Suprapubic skin (tissue), 4 donors: ENCODE measurements around the gene SLC23A3. TPM values are rescaled to one million over a fixed set of nuclear protein-coding genes. Genes with fewer than 3 reads are reported as not detected.

ENCODE experiments used
- DNase-seq, 2 donors: peaks; one replicate each; pipeline ENCODE4 v3.0.0-alpha.2; 2019; ENCODE audit warnings: low spot score in 2 of 2
- H3K27ac ChIP-seq: fragments of 200-600 bp; sonication (generic); one replicate; pipeline ENCODE4 v1.5.1; 2019
- H3K27me3 ChIP-seq: fragments of 200-600 bp; sonication (generic); one replicate; pipeline ENCODE4 v1.5.1; 2019
- H3K36me3 ChIP-seq: fragments of 200-600 bp; sonication (generic); one replicate; pipeline ENCODE4 v1.5.1; 2019
- H3K4me1 ChIP-seq: fragments of 200-600 bp; sonication (generic); one replicate; pipeline ENCODE4 v1.5.1; 2019
- H3K4me3 ChIP-seq: fragments of 200-600 bp; sonication (generic); one replicate; pipeline ENCODE4 v1.5.1; 2019; ENCODE audit warnings: mild to moderate bottlenecking
- H3K9me3 ChIP-seq: fragments of 200-600 bp; sonication (generic); one replicate; pipeline ENCODE4 v1.5.1; 2019
- CTCF ChIP-seq, 2 donors: fragments of 200-600 bp in 1 of 2; fragments of 450-650 bp in 1 of 2; sonication (generic) in 1 of 2; IDR thresholded peaks; one replicate each; pipeline ENCODE4 v1.5.1; 2016 to 2019; ENCODE audit warnings: antibody characterized with exemption in 2 of 2, mild to moderate bottlenecking in 1 of 2, moderate library complexity in 1 of 2
- EP300 ChIP-seq: sonication (generic); formaldehyde crosslinking; IDR thresholded peaks from one replicate; pipeline ENCODE4 v1.6.1; 2017; ENCODE audit warnings: antibody characterized with exemption
- POLR2A ChIP-seq, 2 donors: fragments of 450-650 bp; IDR thresholded peaks; one replicate each; pipeline ENCODE4 v1.6.1; 2017; ENCODE audit warnings: antibody characterized with exemption in 2 of 2, mild to moderate bottlenecking in 2 of 2, moderate library complexity in 2 of 2
- POLR2AphosphoS5 ChIP-seq, 3 donors: sonication (generic); formaldehyde crosslinking; IDR thresholded peaks; one replicate each; pipeline ENCODE4 v1.6.1; 2017; ENCODE audit warnings: antibody characterized with exemption in 3 of 3
- WGBS: methylation state at CpG from one replicate; pipeline ENCODE4 v1.1.5; 2018; 5-methylcytosine and 5-hydroxymethylcytosine counted together
- total RNA-seq, 4 donors: library from RNA; depleted of rRNA; stranded (reverse); fragments of >200 nt; gene quantifications; one replicate each; pipeline ENCODE4 v1.1.0, GENCODE V29; 2016

SLC23A3 gene
- total RNA-seq, 4 donors from 2014 or later = 2.4 to 12.6 (median 3.2) TPM

GRCh38 chr2:219158586-219158985, 11.2 kb downstream of the SLC23A3 start:
- no peak for DNase-seq
- Histone ChIP-seq H3K4me1 (peaks cover 10% of the 10 kb centered on the region), H3K36me3 (peaks cover 17% of the 10 kb centered on the region), H3K4me3 (no peak overlapping the region), H3K27me3 (no peaks in the 10 kb centered on the region), H3K9me3 (no peaks in the 10 kb centered on the region), H3K27ac (no peak overlapping the region)
- TF ChIP-seq POLR2A (IDR thresholded peaks at IDR 0.05) = no peak
- TF ChIP-seq EP300 = no peak
- no peak for TF ChIP-seq POLR2AphosphoS5 (IDR thresholded peaks at IDR 0.05)
- no peak for TF ChIP-seq CTCF (IDR thresholded peaks at IDR 0.05)
- 81% methylated on average over 3 of the region's 3 CpGs for WGBS

- Histone ChIP-seq H3K27me3 (no peaks in the 10 kb centered on the region), H3K36me3 (peaks cover 19% of the 10 kb centered on the region), H3K9me3 (no peaks in the 10 kb centered on the region), H3K4me1 (peaks cover 10% of the 10 kb centered on the region), H3K4me3 (no peak overlapping the region), H3K27ac (no peak overlapping the region)
- 92% methylated on average over 4 of the region's 4 CpGs for WGBS
- TF ChIP-seq POLR2A (IDR thresholded peaks at IDR 0.05) (no peak), EP300 (no peak), POLR2AphosphoS5 (IDR thresholded peaks at IDR 0.05) (no peak), CTCF (IDR thresholded peaks at IDR 0.05) (no peak)
- DNase-seq = no peak
These were observed 11.8 kb downstream of the SLC23A3 start for GRCh38 chr2:219158025-219158424.

- 93% methylated on average over 8 of the region's 8 CpGs for WGBS
- no peaks in the 10 kb centered on the region for H3K27me3 ChIP-seq
- no peaks in the 10 kb centered on the region for H3K9me3 ChIP-seq
- no peak overlapping the region for H3K4me3 ChIP-seq
- no peak overlapping the region for H3K27ac ChIP-seq
- DNase-seq = no peak
- no peak for TF ChIP-seq EP300
- TF ChIP-seq CTCF (IDR thresholded peaks at IDR 0.05) = no peak
- TF ChIP-seq POLR2AphosphoS5 (IDR thresholded peaks at IDR 0.05) = no peak
- H3K36me3 ChIP-seq = peaks cover 24% of the 10 kb centered on the region
- H3K4me1 ChIP-seq = peaks cover 10% of the 10 kb centered on the region
These were observed 12.4 kb downstream of the SLC23A3 start for GRCh38 chr2:219157396-219157795.

- no peak overlapping the region for H3K27ac ChIP-seq
- H3K9me3 ChIP-seq = no peaks in the 10 kb centered on the region
- no peaks in the 10 kb centered on the region for H3K27me3 ChIP-seq
- DNase-seq = no peak
- TF ChIP-seq POLR2AphosphoS5 (IDR thresholded peaks at IDR 0.05) = no peak
- no peak for TF ChIP-seq POLR2A (IDR thresholded peaks at IDR 0.05)
- peak; percentile 42 to 52 for TF ChIP-seq CTCF (IDR thresholded peaks at IDR 0.05)
- TF ChIP-seq EP300 = no peak
- H3K4me3 ChIP-seq = no peak overlapping the region
- H3K4me1 ChIP-seq = peaks cover 6% of the 10 kb centered on the region
- 10% methylated on average over 4 of the region's 4 CpGs for WGBS
- peaks cover 28% of the 10 kb centered on the region for H3K36me3 ChIP-seq
These were observed 14.7 kb downstream of the SLC23A3 start for GRCh38 chr2:219155054-219155644.

- 52% methylated on average over 1 of the region's 1 CpG for WGBS
- no peak for DNase-seq
These were observed 20.2 kb downstream of the SLC23A3 start for GRCh38 chr2:219149667-219150066.

More at GRCh38 chr2:219149667-219150066, 20.2 kb downstream of the SLC23A3 start:
- TF ChIP-seq CTCF (IDR thresholded peaks at IDR 0.05) (no peak), POLR2A (IDR thresholded peaks at IDR 0.05) (no peak), EP300 (no peak), POLR2AphosphoS5 (IDR thresholded peaks at IDR 0.05) (no peak)
- Histone ChIP-seq H3K27me3 (no peaks in the 10 kb centered on the region), H3K27ac (no peak overlapping the region), H3K4me1 (no peaks in the 10 kb centered on the region), H3K36me3 (peaks cover 30% of the 10 kb centered on the region), H3K9me3 (no peaks in the 10 kb centered on the region), H3K4me3 (no peak overlapping the region)
